A549 (cell line): ENCODE results near the gene PTPN6. TPM values are rescaled to one million over a fixed set of nuclear protein-coding genes. Genes with fewer than 3 reads are reported as not detected.

Experiments used
- ATAC-seq, 2 experiments: fragments of 200-7000 bp in 1 of 2; fragments of >200 bp in 1 of 2; cut with Nextera tagmentation in 1 of 2; cut with Tn5 transposase in 1 of 2; 3 replicates each; pipeline versions ENCODE4 v1.8.0 to v1.9.1; 2018 to 2020; ENCODE audit warnings: mild to moderate bottlenecking in 1 of 2, moderate library complexity in 1 of 2
- CTCF ChIA-PET: fragments of 300-600 bp; sonication (Branson Sonifier 250); formaldehyde crosslinking; extraction: SDS; loops from one replicate; lab custom pipeline; 2021; ENCODE audit warnings: antibody characterized with exemption, inconsistent platforms; lab: Yijun Ruan, JAX
- POLR2A ChIA-PET: fragments of 350-600 bp; formaldehyde crosslinking; extraction: SDS; loops from one replicate; lab custom pipeline; 2021; ENCODE audit warnings: antibody characterized with exemption, inconsistent platforms; lab: Yijun Ruan, JAX
- DNase-seq, 2 experiments: peaks; one replicate each; pipeline versions ENCODE4 v3.0.0 to v3.0.0-alpha.2; 2011 to 2016; ENCODE audit warnings: low read depth in 1 of 2, low spot score in 1 of 2
- FAIRE-seq: peaks from 2 replicates; lab custom pipeline; 2011; peaks lifted over from hg19 to GRCh38; lab: Jason Lieb, UNC
- H3K27ac ChIP-seq, 2 experiments: fragments of >200 bp; sonication (Bioruptor Twin); formaldehyde crosslinking; 3 replicates each; pipeline ENCODE4 v1.5.1; 2016 to 2017
- H3K4me1 ChIP-seq: fragments of >200 bp; sonication (Bioruptor Twin); formaldehyde crosslinking; 3 replicates; pipeline ENCODE4 v1.6.1; 2016
- H3K4me2 ChIP-seq: fragments of >200 bp; sonication (Bioruptor Twin); formaldehyde crosslinking; 3 replicates; pipeline ENCODE4 v1.6.1; 2016
- H3K4me3 ChIP-seq: fragments of >200 bp; sonication (Bioruptor Twin); formaldehyde crosslinking; 3 replicates; pipeline ENCODE4 v1.5.1; 2016
- H3K9me3 ChIP-seq: fragments of >200 bp; sonication (Bioruptor Twin); formaldehyde crosslinking; 3 replicates; pipeline ENCODE4 v1.6.1; 2016
- CBX2 ChIP-seq: fragments of 200-600 bp; sonication (generic); IDR thresholded peaks from 2 replicates; pipeline ENCODE4 v1.6.1; 2016; ENCODE audit warnings: low read depth, mild to moderate bottlenecking, borderline replicate concordance
- CBX8 ChIP-seq: fragments of 200-600 bp; sonication (generic); IDR thresholded peaks from 2 replicates; pipeline ENCODE4 v1.6.1; 2016
- EP300 ChIP-seq, 2 experiments: fragments of >200 bp; sonication (Bioruptor Twin); formaldehyde crosslinking; IDR thresholded peaks; 2 replicates in 1 of 2; 3 replicates in 1 of 2; pipeline ENCODE4 v1.6.1; 2016 to 2017
- FOSL2 ChIP-seq, 2 experiments: fragments of 450-650 bp in 1 of 2; fragments of >200 bp in 1 of 2; sonication (Bioruptor Twin) in 1 of 2; formaldehyde crosslinking; IDR thresholded peaks; 2 replicates each; pipeline versions ENCODE4 v1.5.0 to v1.6.1; 2016 to 2020; ENCODE audit warnings: mild to moderate bottlenecking in 1 of 2, moderate library complexity in 1 of 2
- FOXS1 ChIP-seq: fragments of 250-450 bp; sonication (Bioruptor Pico); IDR thresholded peaks from 2 replicates; pipeline ENCODE4 v1.5.0; 2020; ENCODE audit warnings: mild to moderate bottlenecking, moderate library complexity
- HES2 ChIP-seq: fragments of >200 bp; sonication (Bioruptor Twin); formaldehyde crosslinking; IDR thresholded peaks from 2 replicates; pipeline ENCODE4 v1.6.1; 2016
- JUNB ChIP-seq: fragments of >200 bp; sonication (Bioruptor Twin); formaldehyde crosslinking; IDR thresholded peaks from 2 replicates; pipeline ENCODE4 v1.6.1; 2016
- KDM5A ChIP-seq: fragments of 200-600 bp; sonication (generic); IDR thresholded peaks from 2 replicates; pipeline ENCODE4 v1.6.1; 2016; ENCODE audit warnings: antibody characterized with exemption, mild to moderate bottlenecking
- MYC ChIP-seq: IDR thresholded peaks from 2 replicates; pipeline ENCODE4 v1.6.1; 2012; ENCODE audit warnings: mild to moderate bottlenecking, inconsistent platforms, low read length, improper control_type of control experiment, borderline replicate concordance
- NFE2L2 ChIP-seq: fragments of 150-350 bp; conservative IDR thresholded peaks from 2 replicates; pipeline ENCODE4 v1.6.1; 2014; ENCODE audit warnings: low read length
- POLR2AphosphoS2 ChIP-seq: conservative IDR thresholded peaks from 2 replicates; pipeline ENCODE4 v1.6.1; 2012; ENCODE audit warnings: low read length, improper control_type of control experiment, inconsistent platforms
- RAD21 ChIP-seq, 2 experiments: fragments of >200 bp in 1 of 2; sonication (Bioruptor Twin) in 1 of 2; formaldehyde crosslinking in 1 of 2; IDR thresholded peaks in 1 of 2; conservative IDR thresholded peaks in 1 of 2; 2 replicates in 1 of 2; 3 replicates in 1 of 2; pipeline ENCODE4 v1.6.1; 2012 to 2018; ENCODE audit warnings: inconsistent platforms in 1 of 2
- RCOR1 ChIP-seq: fragments of 150-350 bp; IDR thresholded peaks from 2 replicates; pipeline ENCODE4 v1.6.1; 2014; ENCODE audit warnings: antibody characterized with exemption, low read length, low read depth
- TFCP2L1 ChIP-seq: fragments of 250-450 bp; sonication (Bioruptor Pico); IDR thresholded peaks from 2 replicates; pipeline ENCODE4 v1.5.0; 2021; ENCODE audit warnings: mild to moderate bottlenecking
- ZC3H11A ChIP-seq: fragments of 450-650 bp; IDR thresholded peaks from 2 replicates; pipeline ENCODE4 v1.6.1; 2014; ENCODE audit warnings: antibody characterized with exemption, mild to moderate bottlenecking
- WGBS: methylation state at CpG from one replicate; pipeline ENCODE4 v1.1.6; 2017; ENCODE audit errors: missing lambda C conversion rate; 5-methylcytosine and 5-hydroxymethylcytosine counted together
- polyA plus RNA-seq, 4 experiments: library from polyadenylated mRNA; depleted of rRNA in 3 of 4; stranded (reverse); fragments of >200 nt; fragmentation: RNase III in 1 of 4; extraction: RNeasy Plus Mini Kit Qiagen cat#74134 plus additional on column Dnase treatment in 1 of 4; gene quantifications; 2 replicates in 3 of 4; 3 replicates in 1 of 4; pipeline ENCODE4 v1.2.3, GENCODE V29; 2011 to 2017
- TF ChIP-seq, protein P1 (sequence below): fragments of >200 bp; sonication (Bioruptor Twin); formaldehyde crosslinking; IDR thresholded peaks from 3 replicates; pipeline ENCODE4 v1.6.1; 2016
- TF ChIP-seq, protein P2 (sequence below): fragments of 250-450 bp; sonication (Bioruptor Pico); IDR thresholded peaks from 2 replicates; pipeline ENCODE4 v1.5.0; 2020; ENCODE audit warnings: low read depth, mild to moderate bottlenecking, moderate library complexity
- TF ChIP-seq, protein P3 (sequence below): IDR thresholded peaks from 2 replicates; pipeline ENCODE4 v1.6.1; 2012

Gene PTPN6
- polyA plus RNA-seq, 2 of the 4 experiments (the other 2 are of a cell fraction), result 15.1 to 18.9 TPM

DNA sequence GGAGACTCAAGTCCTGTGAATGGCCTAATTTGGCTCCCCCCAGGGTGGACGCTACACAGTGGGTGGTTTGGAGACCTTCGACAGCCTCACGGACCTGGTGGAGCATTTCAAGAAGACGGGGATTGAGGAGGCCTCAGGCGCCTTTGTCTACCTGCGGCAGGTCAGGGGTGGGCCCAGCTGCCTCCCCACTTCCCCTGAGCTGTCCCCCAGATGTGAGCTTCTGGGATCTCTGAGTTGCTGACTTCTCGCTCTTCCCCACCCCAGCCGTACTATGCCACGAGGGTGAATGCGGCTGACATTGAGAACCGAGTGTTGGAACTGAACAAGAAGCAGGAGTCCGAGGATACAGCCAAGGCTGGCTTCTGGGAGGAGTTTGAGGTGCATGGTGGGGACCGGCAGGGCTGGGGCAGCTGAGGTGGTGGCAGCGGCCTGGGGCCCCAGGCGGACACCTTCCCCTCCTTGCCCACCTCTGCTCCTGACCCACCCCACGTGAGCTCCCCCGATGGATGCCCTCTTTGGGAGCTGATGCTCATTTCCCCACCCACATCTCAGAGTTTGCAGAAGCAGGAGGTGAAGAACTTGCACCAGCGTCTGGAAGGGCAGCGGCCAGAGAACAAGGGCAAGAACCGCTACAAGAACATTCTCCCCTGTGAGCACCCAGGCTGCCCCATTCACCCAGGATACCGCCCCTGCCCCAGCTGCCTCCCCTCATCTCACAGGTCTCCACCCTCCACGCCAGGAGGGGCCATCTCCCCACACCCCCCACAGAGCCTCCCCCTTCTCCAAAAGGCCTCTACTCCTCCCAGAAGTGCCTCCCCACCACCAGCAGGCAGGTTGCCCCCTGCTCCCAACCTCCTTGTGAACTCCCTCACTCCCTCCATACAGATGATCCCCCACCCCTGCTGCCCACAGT is 4.2 kb downstream of the PTPN6 start:
- CTCF ChIA-PET, result interaction anchor here (1.4 to 3.3 kb wide), 5 partner anchors 9 to 189 kb away, joined by 3 to 18 read pairs (median 11); partner anchors contain the start of genes C12orf57 and RNU7-1
- H3K27ac ChIP-seq, result no peak overlapping the region

DNA sequence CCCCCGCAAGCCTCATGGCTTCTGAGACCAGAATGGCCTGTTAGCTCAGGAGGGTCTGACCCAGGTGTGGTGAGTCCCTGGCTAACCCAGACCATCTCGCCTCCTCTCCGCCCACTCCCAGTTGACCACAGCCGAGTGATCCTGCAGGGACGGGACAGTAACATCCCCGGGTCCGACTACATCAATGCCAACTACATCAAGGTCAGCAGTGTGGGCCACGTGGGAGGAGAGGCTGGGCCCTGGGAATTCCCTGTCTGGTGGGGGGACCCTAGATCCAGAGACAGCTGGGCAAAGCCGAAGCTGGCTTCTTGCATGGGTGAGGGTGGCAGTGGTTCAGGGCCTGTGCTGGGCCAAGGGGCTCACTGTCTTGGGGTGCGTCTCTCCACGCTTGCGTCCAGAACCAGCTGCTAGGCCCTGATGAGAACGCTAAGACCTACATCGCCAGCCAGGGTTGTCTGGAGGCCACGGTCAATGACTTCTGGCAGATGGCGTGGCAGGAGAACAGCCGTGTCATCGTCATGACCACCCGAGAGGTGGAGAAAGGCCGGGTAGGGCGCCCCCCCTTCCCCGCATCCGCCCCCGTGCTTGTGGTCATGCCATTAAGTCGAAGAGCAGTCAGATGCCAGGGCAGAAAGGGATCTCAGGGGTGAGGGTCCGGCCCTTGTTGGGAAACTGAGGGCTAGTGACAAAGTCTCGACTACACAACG is 5.0 kb downstream of the PTPN6 start:
- ATAC-seq (no peak), FAIRE-seq (no peak), DNase-seq (no peak)
- no peak overlapping the region for H3K4me3 ChIP-seq
- H3K9me3 ChIP-seq, result no peaks in the 10 kb centered on the region
- WGBS, result 80% methylated on average over 26 of the region's 28 CpGs
- H3K4me2 ChIP-seq, result no peak overlapping the region
- ChIA-PET CTCF (interaction anchor here (1.2 to 11.2 kb wide), 6 partner anchors 9 to 157 kb away, joined by 3 to 354 read pairs (median 11); partner anchors contain the start of genes C12orf57 and RNU7-1), POLR2A (interaction anchor here (1.3 kb wide), 1 partner anchor 10 kb away, joined by 4 read pairs; no protein-coding TSS in a partner anchor)
- no peak overlapping the region for H3K27ac ChIP-seq
- TF ChIP-seq FOXS1 (CRISPR knock-in tag), result no peak
- no peak for TF ChIP-seq POLR2AphosphoS2
- TF ChIP-seq MYC, result no peak
- TF ChIP-seq, protein P1, sequence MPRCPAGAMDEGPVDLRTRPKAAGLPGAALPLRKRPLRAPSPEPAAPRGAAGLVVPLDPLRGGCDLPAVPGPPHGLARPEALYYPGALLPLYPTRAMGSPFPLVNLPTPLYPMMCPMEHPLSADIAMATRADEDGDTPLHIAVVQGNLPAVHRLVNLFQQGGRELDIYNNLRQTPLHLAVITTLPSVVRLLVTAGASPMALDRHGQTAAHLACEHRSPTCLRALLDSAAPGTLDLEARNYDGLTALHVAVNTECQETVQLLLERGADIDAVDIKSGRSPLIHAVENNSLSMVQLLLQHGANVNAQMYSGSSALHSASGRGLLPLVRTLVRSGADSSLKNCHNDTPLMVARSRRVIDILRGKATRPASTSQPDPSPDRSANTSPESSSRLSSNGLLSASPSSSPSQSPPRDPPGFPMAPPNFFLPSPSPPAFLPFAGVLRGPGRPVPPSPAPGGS, result no peak
- peaks cover 5% of the 10 kb centered on the region for H3K4me1 ChIP-seq

More for the DNA sequence above, 4.2 kb downstream of the PTPN6 start:
- no peaks in the 10 kb centered on the region for H3K9me3 ChIP-seq
- H3K4me3 ChIP-seq, result no peak overlapping the region
- WGBS, result 92% methylated on average over 22 of the region's 22 CpGs
- TF ChIP-seq POLR2AphosphoS2, result no peak
- DNase-seq (no peak), FAIRE-seq (no peak), ATAC-seq (no peak)
- POLR2A ChIA-PET, result interaction anchor here (1.3 kb wide), 1 partner anchor 9 kb away, joined by 4 read pairs; no protein-coding TSS in a partner anchor
- no peaks in the 10 kb centered on the region for H3K4me1 ChIP-seq
- no peak overlapping the region for H3K4me2 ChIP-seq

GRCh38 chr12:6957151-6957701 is 6.1 kb downstream of the PTPN6 start:
- no peak for TF ChIP-seq FOSL2 (IDR thresholded peaks at IDR 0.05)
- TF ChIP-seq FOSL2 (CRISPR knock-in tag; IDR thresholded peaks at IDR 0.05), result no peak
- no peak for TF ChIP-seq RAD21 (conservative IDR thresholded peaks at IDR 0.05 in 1 of 2, IDR thresholded peaks at IDR 0.05 in 1 of 2)
- no peak for TF ChIP-seq CBX8
- TF ChIP-seq, protein P2, sequence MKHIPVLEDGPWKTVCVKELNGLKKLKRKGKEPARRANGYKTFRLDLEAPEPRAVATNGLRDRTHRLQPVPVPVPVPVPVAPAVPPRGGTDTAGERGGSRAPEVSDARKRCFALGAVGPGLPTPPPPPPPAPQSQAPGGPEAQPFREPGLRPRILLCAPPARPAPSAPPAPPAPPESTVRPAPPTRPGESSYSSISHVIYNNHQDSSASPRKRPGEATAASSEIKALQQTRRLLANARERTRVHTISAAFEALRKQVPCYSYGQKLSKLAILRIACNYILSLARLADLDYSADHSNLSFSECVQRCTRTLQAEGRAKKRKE (CRISPR knock-in tag), result no peak
- TF ChIP-seq, protein P3, sequence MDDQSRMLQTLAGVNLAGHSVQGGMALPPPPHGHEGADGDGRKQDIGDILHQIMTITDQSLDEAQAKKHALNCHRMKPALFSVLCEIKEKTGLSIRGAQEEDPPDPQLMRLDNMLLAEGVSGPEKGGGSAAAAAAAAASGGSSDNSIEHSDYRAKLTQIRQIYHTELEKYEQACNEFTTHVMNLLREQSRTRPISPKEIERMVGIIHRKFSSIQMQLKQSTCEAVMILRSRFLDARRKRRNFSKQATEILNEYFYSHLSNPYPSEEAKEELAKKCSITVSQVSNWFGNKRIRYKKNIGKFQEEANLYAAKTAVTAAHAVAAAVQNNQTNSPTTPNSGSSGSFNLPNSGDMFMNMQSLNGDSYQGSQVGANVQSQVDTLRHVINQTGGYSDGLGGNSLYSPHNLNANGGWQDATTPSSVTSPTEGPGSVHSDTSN, result no peak
- TF ChIP-seq CBX2, result no peak
- no peak for TF ChIP-seq EP300 (IDR thresholded peaks at IDR 0.05)
- no peak for TF ChIP-seq JUNB
- no peak for TF ChIP-seq RCOR1
- TF ChIP-seq TFCP2L1, result no peak
- no peak for TF ChIP-seq NFE2L2
- TF ChIP-seq FOXS1 (CRISPR knock-in tag), result no peak
- no peak for TF ChIP-seq ZC3H11A
- TF ChIP-seq KDM5A, result no peak
- no peak for TF ChIP-seq HES2
- TF ChIP-seq, all 56 proteins: peak for 0
- ChIA-PET CTCF (interaction anchor here (1.0 to 11.2 kb wide), 8 partner anchors 8 to 156 kb away, joined by 3 to 354 read pairs (median 8); partner anchors contain the start of genes C12orf57, RNU7-1 and SPSB2), POLR2A (no interaction called here)
- WGBS, result 79% methylated on average over 18 of the region's 20 CpGs
- DNase-seq (no peak), FAIRE-seq (no peak), ATAC-seq (no peak)
- H3K4me1 ChIP-seq, result peaks cover 15% of the 10 kb centered on the region
- H3K4me3 ChIP-seq, result no peak overlapping the region
- no peaks in the 10 kb centered on the region for H3K9me3 ChIP-seq
- H3K4me2 ChIP-seq, result no peak overlapping the region
- no peak overlapping the region for H3K27ac ChIP-seq
